Type B pancreatic cell (in vitro differentiated cells): ENCODE results near the gene PIGP. TPM values are rescaled to one million over a fixed set of nuclear protein-coding genes. Genes with fewer than 3 reads are reported as not detected.

Experiments used
- DNase-seq: peaks from one replicate; pipeline ENCODE4 v3.0.0; 2021; ENCODE audit warnings: mixed read lengths; ENCODE audit not compliant: unreplicated experiment; ENCODE audit errors: extremely low spot score
- H3K27ac Mint-ChIP-seq: 2 replicates; pipeline ENCODE4 v1.8.0; 2021; ENCODE audit warnings: mild to moderate bottlenecking, mixed read lengths
- H3K27me3 Mint-ChIP-seq: 2 replicates; pipeline ENCODE4 v1.8.0; 2021; ENCODE audit warnings: mixed read lengths
- H3K36me3 Mint-ChIP-seq: 2 replicates; pipeline ENCODE4 v1.8.0; 2021; ENCODE audit warnings: mixed read lengths
- H3K4me1 Mint-ChIP-seq: one replicate; pipeline ENCODE4 v1.8.0; 2021; ENCODE audit warnings: mixed read lengths; ENCODE audit not compliant: unreplicated experiment
- H3K4me3 Mint-ChIP-seq: 2 replicates; pipeline ENCODE4 v1.8.0; 2021; ENCODE audit warnings: mild to moderate bottlenecking, mixed read lengths
- H3K9me3 Mint-ChIP-seq: 2 replicates; pipeline ENCODE4 v1.8.0; 2021; ENCODE audit warnings: mixed read lengths
- total RNA-seq: library from RNA; stranded (reverse); gene quantifications from 2 replicates; pipeline ENCODE4 v1.2.1, GENCODE V29; 2021; ENCODE audit warnings: low replicate concordance
- TF ChIP-seq, protein P1 (sequence below): fragments of 200-600 bp; sonication (generic); conservative IDR thresholded peaks from 2 replicates; pipeline ENCODE4 v1.5.0; 2021; ENCODE audit warnings: antibody characterized with exemption, mild to moderate bottlenecking

Gene PIGP
- total RNA-seq, 1 donor from 2014 or later = 18.8 TPM

DNA sequence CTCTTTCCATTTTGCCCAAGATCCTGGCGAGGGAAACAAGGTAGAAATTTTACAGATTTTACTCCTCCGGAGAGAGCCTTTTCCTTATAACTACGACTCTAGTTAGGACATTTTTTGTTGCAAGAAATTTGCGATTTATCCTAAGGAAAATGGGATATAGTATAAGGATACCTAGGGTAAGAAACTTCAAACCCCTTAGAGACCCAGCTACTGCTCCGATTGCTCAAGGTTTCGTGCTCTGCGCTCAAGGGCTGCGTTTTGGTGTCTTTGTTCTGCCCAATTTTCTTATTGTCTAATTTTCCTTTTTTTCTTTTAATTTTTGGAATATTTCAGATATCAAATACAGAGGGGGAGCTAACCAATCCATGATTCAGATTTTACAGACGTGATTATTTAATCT is 1.7 kb upstream of the PIGP start:
- Mint-ChIP-seq H3K36me3 (peaks cover 12% of the 10 kb centered on the region), H3K9me3 (peaks cover 5% of the 10 kb centered on the region), H3K27me3 (no peaks in the 10 kb centered on the region), H3K4me3 (peak overlapping the region; percentile 98), H3K27ac (peak overlapping the region; percentile 98), H3K4me1 (peaks cover 40% of the 10 kb centered on the region)
- DNase-seq = no peak
- TF ChIP-seq, protein P1, sequence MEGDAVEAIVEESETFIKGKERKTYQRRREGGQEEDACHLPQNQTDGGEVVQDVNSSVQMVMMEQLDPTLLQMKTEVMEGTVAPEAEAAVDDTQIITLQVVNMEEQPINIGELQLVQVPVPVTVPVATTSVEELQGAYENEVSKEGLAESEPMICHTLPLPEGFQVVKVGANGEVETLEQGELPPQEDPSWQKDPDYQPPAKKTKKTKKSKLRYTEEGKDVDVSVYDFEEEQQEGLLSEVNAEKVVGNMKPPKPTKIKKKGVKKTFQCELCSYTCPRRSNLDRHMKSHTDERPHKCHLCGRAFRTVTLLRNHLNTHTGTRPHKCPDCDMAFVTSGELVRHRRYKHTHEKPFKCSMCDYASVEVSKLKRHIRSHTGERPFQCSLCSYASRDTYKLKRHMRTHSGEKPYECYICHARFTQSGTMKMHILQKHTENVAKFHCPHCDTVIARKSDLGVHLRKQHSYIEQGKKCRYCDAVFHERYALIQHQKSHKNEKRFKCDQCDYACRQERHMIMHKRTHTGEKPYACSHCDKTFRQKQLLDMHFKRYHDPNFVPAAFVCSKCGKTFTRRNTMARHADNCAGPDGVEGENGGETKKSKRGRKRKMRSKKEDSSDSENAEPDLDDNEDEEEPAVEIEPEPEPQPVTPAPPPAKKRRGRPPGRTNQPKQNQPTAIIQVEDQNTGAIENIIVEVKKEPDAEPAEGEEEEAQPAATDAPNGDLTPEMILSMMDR = no peak

DNA sequence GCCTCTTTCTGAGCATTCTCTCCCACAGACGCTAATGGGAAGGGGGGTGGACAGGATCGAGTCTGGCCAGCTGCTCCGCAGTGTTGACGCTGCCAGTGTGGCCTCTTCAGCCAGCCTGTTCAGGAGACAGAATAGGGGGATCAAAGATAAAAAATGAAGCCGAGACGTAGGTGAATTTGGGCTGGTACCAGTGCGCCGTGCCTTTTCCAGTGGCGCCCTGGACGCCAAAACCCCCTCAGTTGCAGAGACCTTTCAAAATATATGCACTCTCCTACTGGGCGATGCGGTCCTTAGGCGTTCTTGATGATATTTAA is 1.3 kb upstream of the PIGP start:
- Mint-ChIP-seq H3K27me3 (no peaks in the 10 kb centered on the region), H3K4me1 (peaks cover 40% of the 10 kb centered on the region), H3K4me3 (peak overlapping the region; percentile 98), H3K36me3 (peaks cover 13% of the 10 kb centered on the region), H3K27ac (peak overlapping the region; percentile 98), H3K9me3 (peaks cover 5% of the 10 kb centered on the region)
- TF ChIP-seq, protein P1 = no peak
- no peak for DNase-seq

DNA sequence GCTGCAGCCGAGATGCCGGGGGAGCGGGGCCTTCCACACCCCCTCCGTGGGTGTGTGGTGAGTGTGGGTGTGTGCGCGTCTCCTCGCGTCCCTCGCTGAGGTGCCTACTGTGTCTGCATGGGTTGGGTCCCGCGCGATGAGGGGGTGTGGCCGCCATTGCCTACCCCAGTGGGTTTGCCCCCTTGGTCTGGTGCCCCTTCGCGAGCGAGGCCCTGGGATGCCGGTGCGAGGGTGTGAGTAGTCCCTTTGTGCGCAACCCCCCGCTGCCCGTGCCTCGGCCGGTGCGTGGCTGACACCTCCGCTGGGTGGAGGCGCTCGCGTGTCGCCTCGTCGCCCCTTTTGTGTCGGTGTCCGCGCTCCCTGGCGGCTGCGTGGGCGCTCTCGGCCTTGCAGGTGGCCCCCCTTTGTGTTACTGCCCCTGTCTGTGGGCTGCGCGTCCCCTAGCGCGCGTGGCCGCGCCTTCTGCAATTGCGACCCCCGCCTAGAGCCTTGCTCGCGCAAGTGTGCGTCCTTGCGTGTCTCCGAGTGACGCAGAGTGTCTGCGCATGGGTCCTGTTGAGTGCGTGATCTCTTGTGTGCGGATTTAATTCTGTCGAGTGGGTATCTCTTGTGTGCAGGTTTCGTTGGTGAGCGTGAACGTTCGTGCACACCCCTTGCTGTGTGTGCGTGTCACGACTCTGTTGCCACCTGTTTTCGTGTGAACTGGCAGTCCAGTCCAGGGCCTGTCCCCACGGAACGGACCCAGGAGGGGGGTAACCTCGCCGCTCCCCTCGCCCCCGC is 736 bp upstream of the PIGP start:
- peaks cover 40% of the 10 kb centered on the region for H3K4me1 Mint-ChIP-seq
- peak overlapping the region; percentile 98 for H3K27ac Mint-ChIP-seq
- H3K9me3 Mint-ChIP-seq = peaks cover 5% of the 10 kb centered on the region
- peaks cover 17% of the 10 kb centered on the region for H3K36me3 Mint-ChIP-seq
- H3K27me3 Mint-ChIP-seq = no peaks in the 10 kb centered on the region
- no peak for DNase-seq
- TF ChIP-seq, protein P1 = no peak
- peak overlapping the region; percentile 98 for H3K4me3 Mint-ChIP-seq

DNA sequence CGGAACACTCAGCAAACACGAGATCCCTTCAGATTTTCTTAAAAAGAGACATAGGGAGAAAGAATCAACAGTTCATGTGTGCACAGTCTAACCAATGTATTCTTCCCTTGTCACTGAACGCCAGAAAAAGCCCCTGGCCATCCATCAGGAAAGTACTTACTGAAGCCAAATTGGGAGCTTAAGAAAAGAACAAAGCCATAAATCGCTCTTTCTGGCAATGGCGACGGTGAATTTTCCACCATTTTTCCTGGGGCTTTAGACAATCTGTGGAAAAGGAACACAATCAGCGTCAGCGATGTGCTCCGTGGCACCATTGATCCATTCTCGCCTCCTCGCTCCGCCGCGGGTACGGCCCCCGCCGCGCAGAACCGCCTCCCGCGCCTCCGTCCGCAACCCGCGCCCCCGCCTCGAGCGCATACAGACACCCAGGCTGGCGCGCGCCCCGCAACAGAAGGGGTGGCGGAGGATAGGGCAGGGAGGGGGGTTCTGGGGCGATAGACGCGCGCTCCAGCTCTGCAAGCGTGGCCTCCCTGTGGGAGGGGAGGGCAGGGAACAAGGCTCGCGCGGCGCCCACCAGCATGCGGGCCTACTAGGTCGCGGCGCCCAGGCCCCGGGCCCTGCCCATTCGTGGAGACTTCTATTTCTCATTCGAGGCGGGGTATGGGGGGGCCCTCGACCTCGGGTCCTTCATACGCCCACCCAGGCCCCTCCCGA is 440 bp downstream of the PIGP start:
- H3K4me3 Mint-ChIP-seq = peak overlapping the region; percentile 88
- TF ChIP-seq, protein P1 = no peak
- no peaks in the 10 kb centered on the region for H3K27me3 Mint-ChIP-seq
- H3K9me3 Mint-ChIP-seq = no peaks in the 10 kb centered on the region
- H3K4me1 Mint-ChIP-seq = peaks cover 36% of the 10 kb centered on the region
- peak overlapping the region; percentile 95 for H3K27ac Mint-ChIP-seq
- peaks cover 17% of the 10 kb centered on the region for H3K36me3 Mint-ChIP-seq
- DNase-seq = no peak

DNA sequence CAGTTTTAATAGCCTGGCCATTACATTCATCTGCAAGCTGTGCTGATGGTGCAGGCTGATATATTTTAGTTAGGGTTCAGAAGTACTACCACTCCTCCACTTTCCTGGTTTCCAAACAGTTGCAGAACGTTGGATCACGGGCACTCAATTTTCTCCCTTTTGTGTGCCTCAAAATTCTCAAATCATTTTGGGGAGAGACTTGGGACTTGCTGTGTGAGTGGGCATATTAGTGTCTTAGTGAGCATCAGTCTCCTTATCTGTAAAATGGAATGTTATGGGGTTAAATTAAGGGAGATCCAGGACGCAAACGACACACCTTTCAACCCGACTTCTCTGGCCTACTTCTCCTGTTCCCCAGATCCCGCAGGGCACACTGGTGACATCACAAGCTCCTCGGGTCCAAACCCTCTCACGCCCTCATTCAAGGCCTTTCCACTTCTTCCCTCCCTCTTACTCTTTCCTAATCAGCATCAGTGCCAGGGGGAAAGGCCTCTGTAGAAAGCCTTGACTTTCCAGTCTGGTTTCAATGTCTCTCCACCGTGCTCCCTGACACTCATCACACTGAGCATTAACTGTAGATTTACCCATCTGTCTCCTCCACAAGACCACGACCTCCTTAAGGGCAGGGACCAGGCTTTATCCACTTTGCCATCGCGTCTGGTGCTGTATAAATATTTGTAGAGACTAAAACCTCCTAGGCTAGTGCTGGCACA is 1.2 kb downstream of the PIGP start:
- Mint-ChIP-seq H3K27me3 (no peaks in the 10 kb centered on the region), H3K4me3 (peak overlapping the region; percentile 88), H3K27ac (peak overlapping the region; percentile 95), H3K4me1 (peaks cover 36% of the 10 kb centered on the region), H3K9me3 (no peaks in the 10 kb centered on the region), H3K36me3 (peaks cover 19% of the 10 kb centered on the region)
- no peak for DNase-seq
- TF ChIP-seq, protein P1 = no peak
